Endothelial cell of umbilical vein (primary cell): ENCODE results near the gene TMEM81. TPM values are rescaled to one million over a fixed set of nuclear protein-coding genes. Genes with fewer than 3 reads are reported as not detected.

ENCODE experiments used
- BruUV-seq: library from RNA; stranded (reverse); fragments of 400-500 nt; replicated peaks from 2 replicates; lab custom pipeline; 2021; lab: Mats Ljungman, UMichigan
- CTCF ChIA-PET: fragments of 300-600, 350-600 bp; sonication (Branson Sonifier 250); formaldehyde crosslinking; loops from one replicate; lab custom pipeline; 2021; ENCODE audit warnings: antibody characterized with exemption, inconsistent platforms; lab: Charles Lee
- POLR2A ChIA-PET: fragments of 300-600, 350-600 bp; sonication (Branson Sonifier 250); formaldehyde crosslinking; loops from one replicate; lab custom pipeline; 2021; ENCODE audit warnings: antibody characterized with exemption, inconsistent platforms; lab: Charles Lee
- DNase-seq: peaks from one replicate; pipeline ENCODE4 v3.0.0-alpha.2; 2011; ENCODE audit warnings: low read depth, low spot score
- FAIRE-seq: peaks from 2 replicates; lab custom pipeline; 2011; peaks lifted over from hg19 to GRCh38; lab: Jason Lieb, UNC
- H2AFZ ChIP-seq: 2 replicates; pipeline ENCODE4 v1.6.0; 2012; ENCODE audit warnings: low read depth, low read length, control low read depth, inconsistent platforms
- H3K27ac ChIP-seq: 2 replicates; pipeline ENCODE4 v1.5.1; 2011; ENCODE audit warnings: low read depth, mild to moderate bottlenecking, control low read depth, low read length, moderate library complexity; ENCODE audit not compliant: insufficient read depth
- H3K27me3 ChIP-seq, 2 experiments: 2 replicates each; pipeline versions ENCODE4 v1.6.0 to v1.6.1; 2011; ENCODE audit warnings: low read length in 2 of 2, mixed read lengths in 1 of 2; ENCODE audit not compliant: control insufficient read depth in 2 of 2, insufficient read depth in 2 of 2
- H3K36me3 ChIP-seq, 2 experiments: 2 replicates in 1 of 2; 3 replicates in 1 of 2; pipeline ENCODE4 v1.5.1; 2011; ENCODE audit warnings: low read length in 2 of 2, mild to moderate bottlenecking in 1 of 2, moderate library complexity in 1 of 2; ENCODE audit not compliant: control insufficient read depth in 2 of 2, insufficient read depth in 2 of 2; ENCODE audit errors: extremely low read depth in 1 of 2
- H3K4me1 ChIP-seq: 3 replicates; pipeline ENCODE4 v1.5.1; 2011; ENCODE audit warnings: mild to moderate bottlenecking, low read length; ENCODE audit not compliant: control insufficient read depth, insufficient read depth; ENCODE audit errors: extremely low read depth
- H3K4me2 ChIP-seq: 2 replicates; pipeline ENCODE4 v1.6.1; 2011; ENCODE audit warnings: low read length, control low read depth, mixed read lengths; ENCODE audit not compliant: insufficient read depth
- H3K4me3 ChIP-seq, 3 experiments: fragments of 200-600 bp in 1 of 3; sonication (generic), shearing (Covaris generic) in 1 of 3; replicated peaks in 1 of 3; 2 replicates each; pipeline ENCODE4 v1.5.1; 2011 to 2016; ENCODE audit warnings: control low read depth in 3 of 3, low read length in 3 of 3, mild to moderate bottlenecking in 2 of 3, inconsistent platforms in 1 of 3, low read depth in 1 of 3, moderate library complexity in 1 of 3; ENCODE audit not compliant: insufficient read depth in 1 of 3
- H3K79me2 ChIP-seq: 2 replicates; pipeline ENCODE4 v1.6.0; 2012; ENCODE audit warnings: low read length, inconsistent platforms; ENCODE audit not compliant: control insufficient read depth, insufficient read depth
- H3K9ac ChIP-seq: replicated peaks from 2 replicates; pipeline ENCODE3; 2011; ENCODE audit warnings: low read length, control low read depth; ENCODE audit not compliant: insufficient read depth; ENCODE audit errors: extremely low read depth
- H3K9me1 ChIP-seq: replicated peaks from 3 replicates; pipeline ENCODE4 v1.6.0; 2011; ENCODE audit warnings: mild to moderate bottlenecking, low read length; ENCODE audit not compliant: control insufficient read depth, insufficient read depth; ENCODE audit errors: extremely low read depth
- H3K9me3 ChIP-seq: replicated peaks from 2 replicates; pipeline ENCODE4 v1.5.1; 2012; ENCODE audit warnings: low read length, inconsistent platforms; ENCODE audit not compliant: control insufficient read depth, insufficient read depth
- H4K20me1 ChIP-seq: replicated peaks from 2 replicates; pipeline ENCODE3; 2011; ENCODE audit warnings: mild to moderate bottlenecking, low read length; ENCODE audit not compliant: control insufficient read depth, insufficient read depth; ENCODE audit errors: extremely low read depth
- EZH2 ChIP-seq: IDR thresholded peaks from 2 replicates; pipeline ENCODE4 v1.6.1; 2012; ENCODE audit warnings: borderline replicate concordance, low read depth, mild to moderate bottlenecking, moderate library complexity, low read length, inconsistent platforms; ENCODE audit not compliant: severe bottlenecking
- FOS ChIP-seq: IDR thresholded peaks from 2 replicates; pipeline ENCODE4 v1.6.1; 2011; ENCODE audit warnings: mild to moderate bottlenecking, low read length, moderate library complexity, borderline replicate concordance; ENCODE audit not compliant: insufficient read depth
- GATA2 ChIP-seq: IDR thresholded peaks from 2 replicates; pipeline ENCODE4 v1.7.0; 2011; ENCODE audit warnings: low read depth, mild to moderate bottlenecking, moderate library complexity, mixed read lengths, low read length; ENCODE audit not compliant: insufficient read length, insufficient read depth
- JUN ChIP-seq: IDR thresholded peaks from 2 replicates; pipeline ENCODE4 v1.6.1; 2011; ENCODE audit warnings: borderline replicate concordance, low read depth; ENCODE audit not compliant: insufficient read length, insufficient read depth
- MYC ChIP-seq: IDR thresholded peaks from one replicate; pipeline ENCODE4 v1.6.1; 2011; ENCODE audit warnings: mild to moderate bottlenecking, low read depth, low read length
- POLR2A ChIP-seq: IDR thresholded peaks from 2 replicates; pipeline ENCODE4 v1.6.1; 2012; ENCODE audit warnings: low read depth, mild to moderate bottlenecking, control low read depth, low read length
- POLR2AphosphoS5 ChIP-seq: IDR thresholded peaks from 2 replicates; pipeline ENCODE4 v1.6.1; 2012; ENCODE audit warnings: low read depth, mild to moderate bottlenecking, control low read depth, low read length, moderate library complexity; ENCODE audit not compliant: insufficient read depth
- dilution Hi-C: fragments of 300-500 bp; cut with MboI; formaldehyde crosslinking; loops from one replicate; pipeline ENCODE4 v1.15.0; 2019; ENCODE audit warnings: low sequenced_read_pairs; ENCODE audit not compliant: extremely low pct_ligation_motif_present
- intact Hi-C: fragments of 100-400 bp; cut with micrococcal nuclease; formaldehyde crosslinking; loops from one replicate; pipeline ENCODE4 v1.10.0; 2022
- polyA plus RNA-seq, 4 experiments: library from polyadenylated mRNA; depleted of rRNA in 3 of 4; stranded (reverse) in 3 of 4; unstranded in 1 of 4; fragments of >200 nt; gene quantifications; 2 replicates each; pipeline versions ENCODE4 v1.2.1 to v1.2.3, GENCODE V29; 2011 to 2012; ENCODE audit warnings: missing spikeins in 1 of 4
- total RNA-seq: library from RNA; stranded (reverse); gene quantifications from 2 replicates; pipeline ENCODE4 v1.2.3, GENCODE V29; 2021
- TF ChIP-seq, protein P1 (sequence below), 2 donors: IDR thresholded peaks; 1 replicate in 1 of 2; 2 replicates in 1 of 2; pipeline ENCODE4 v1.5.1; 2011; ENCODE audit warnings: low read length in 2 of 2, mild to moderate bottlenecking in 2 of 2, moderate library complexity in 2 of 2, control low read depth in 1 of 2, inconsistent platforms in 1 of 2, low read depth in 1 of 2; ENCODE audit not compliant: insufficient read depth in 1 of 2; ENCODE audit errors: extremely low read depth in 1 of 2
- TF ChIP-seq, protein P2 (sequence below): IDR thresholded peaks from 2 replicates; pipeline ENCODE4 v1.6.1; 2011; ENCODE audit not compliant: insufficient read depth, insufficient read length

TMEM81 gene
- total and polyA plus RNA-seq, 2 donors (not counting 3 experiments of a cell fraction or from before 2014, with no cell fraction given): 1.5 to 2.9 TPM

DNA sequence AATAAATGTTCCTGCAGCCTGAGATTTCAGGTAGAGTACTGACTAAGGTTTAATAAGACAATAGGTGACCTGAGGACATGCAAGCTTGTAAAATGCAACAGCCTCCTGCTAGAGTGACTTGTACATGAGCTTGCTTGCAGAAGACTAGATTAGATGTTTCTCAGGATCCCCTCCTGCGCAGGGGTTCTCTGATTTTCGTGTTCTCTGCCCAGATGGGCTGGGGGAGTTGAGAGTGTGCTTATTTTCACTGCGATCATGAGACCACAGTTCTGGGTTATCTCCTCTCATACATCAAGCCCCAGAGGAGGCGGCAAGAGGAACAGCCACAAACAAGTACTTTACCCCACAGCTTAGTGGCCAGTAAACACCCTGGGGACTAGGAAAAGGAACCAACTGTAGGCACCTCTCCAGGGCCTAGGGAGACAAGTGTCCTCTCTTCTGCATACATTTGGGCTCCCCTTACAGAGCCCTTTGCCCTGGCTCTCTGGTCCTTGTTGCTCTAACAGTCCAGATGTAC lies 8.0 kb downstream of the TMEM81 start:
- no peaks in the 10 kb centered on the region for H3K79me2 ChIP-seq
- no peaks in the 10 kb centered on the region for H3K36me3 ChIP-seq
- dilution Hi-C loops: no loop called here
- no TSS peak for BruUV-seq
- no peaks in the 10 kb centered on the region for H3K9me1 ChIP-seq
- POLR2A ChIA-PET: interaction anchor here (0.6 kb wide), 1 partner anchor 435 kb away, joined by 3 read pairs; no protein-coding TSS in a partner anchor
- no peaks in the 10 kb centered on the region for H3K4me1 ChIP-seq
- intact Hi-C loops: no loop called here
- DNase-seq: no peak
- H3K4me2 ChIP-seq: no peak overlapping the region
- H3K27ac ChIP-seq: no peak overlapping the region
- no peaks in the 10 kb centered on the region for H3K27me3 ChIP-seq
- no peak for FAIRE-seq
- CTCF ChIA-PET: interaction anchor here (1.0 to 5.3 kb wide), 3 partner anchors 14 to 180 kb away, joined by 3 to 63 read pairs (median 3); no protein-coding TSS in a partner anchor
- no peak overlapping the region for H3K4me3 ChIP-seq
- H2AFZ ChIP-seq: no peak overlapping the region
- H3K9me3 ChIP-seq: no peaks in the 10 kb centered on the region
- TF ChIP-seq MYC (no peak), JUN (no peak), POLR2AphosphoS5 (no peak), POLR2A (no peak), EZH2 (no peak), GATA2 (no peak), FOS (no peak)
- TF ChIP-seq, protein P1, sequence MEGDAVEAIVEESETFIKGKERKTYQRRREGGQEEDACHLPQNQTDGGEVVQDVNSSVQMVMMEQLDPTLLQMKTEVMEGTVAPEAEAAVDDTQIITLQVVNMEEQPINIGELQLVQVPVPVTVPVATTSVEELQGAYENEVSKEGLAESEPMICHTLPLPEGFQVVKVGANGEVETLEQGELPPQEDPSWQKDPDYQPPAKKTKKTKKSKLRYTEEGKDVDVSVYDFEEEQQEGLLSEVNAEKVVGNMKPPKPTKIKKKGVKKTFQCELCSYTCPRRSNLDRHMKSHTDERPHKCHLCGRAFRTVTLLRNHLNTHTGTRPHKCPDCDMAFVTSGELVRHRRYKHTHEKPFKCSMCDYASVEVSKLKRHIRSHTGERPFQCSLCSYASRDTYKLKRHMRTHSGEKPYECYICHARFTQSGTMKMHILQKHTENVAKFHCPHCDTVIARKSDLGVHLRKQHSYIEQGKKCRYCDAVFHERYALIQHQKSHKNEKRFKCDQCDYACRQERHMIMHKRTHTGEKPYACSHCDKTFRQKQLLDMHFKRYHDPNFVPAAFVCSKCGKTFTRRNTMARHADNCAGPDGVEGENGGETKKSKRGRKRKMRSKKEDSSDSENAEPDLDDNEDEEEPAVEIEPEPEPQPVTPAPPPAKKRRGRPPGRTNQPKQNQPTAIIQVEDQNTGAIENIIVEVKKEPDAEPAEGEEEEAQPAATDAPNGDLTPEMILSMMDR (IDR thresholded peaks at IDR 0.05; ENCODE audit: extremely low read depth in 1 of 2, insufficient read depth in 1 of 2, low read depth in 1 of 2, low read length in 2 of 2): no peak
- TF ChIP-seq, protein P2, sequence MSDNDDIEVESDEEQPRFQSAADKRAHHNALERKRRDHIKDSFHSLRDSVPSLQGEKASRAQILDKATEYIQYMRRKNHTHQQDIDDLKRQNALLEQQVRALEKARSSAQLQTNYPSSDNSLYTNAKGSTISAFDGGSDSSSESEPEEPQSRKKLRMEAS: no peak
- H3K9ac ChIP-seq: no peak overlapping the region
- no peaks in the 10 kb centered on the region for H4K20me1 ChIP-seq
